ENCODE measurements around the gene CAPN5. TPM values are rescaled to one million over a fixed set of nuclear protein-coding genes. Genes with fewer than 3 reads are reported as not detected.
A peak's percentile ranks its signal among the peaks of the same experiment; 100 is the strongest.
"Not testable (repeated sequence)": the region's sequence is repeated elsewhere in the genome, so short reads cannot be mapped to it uniquely, and the experiment has no call there.

Gene CAPN5
- 7.6 TPM for polyA plus RNA-seq (2013, experiment 1 of 2)
- 8.0 TPM for polyA plus RNA-seq (2013, experiment 2 of 2)

DNA sequence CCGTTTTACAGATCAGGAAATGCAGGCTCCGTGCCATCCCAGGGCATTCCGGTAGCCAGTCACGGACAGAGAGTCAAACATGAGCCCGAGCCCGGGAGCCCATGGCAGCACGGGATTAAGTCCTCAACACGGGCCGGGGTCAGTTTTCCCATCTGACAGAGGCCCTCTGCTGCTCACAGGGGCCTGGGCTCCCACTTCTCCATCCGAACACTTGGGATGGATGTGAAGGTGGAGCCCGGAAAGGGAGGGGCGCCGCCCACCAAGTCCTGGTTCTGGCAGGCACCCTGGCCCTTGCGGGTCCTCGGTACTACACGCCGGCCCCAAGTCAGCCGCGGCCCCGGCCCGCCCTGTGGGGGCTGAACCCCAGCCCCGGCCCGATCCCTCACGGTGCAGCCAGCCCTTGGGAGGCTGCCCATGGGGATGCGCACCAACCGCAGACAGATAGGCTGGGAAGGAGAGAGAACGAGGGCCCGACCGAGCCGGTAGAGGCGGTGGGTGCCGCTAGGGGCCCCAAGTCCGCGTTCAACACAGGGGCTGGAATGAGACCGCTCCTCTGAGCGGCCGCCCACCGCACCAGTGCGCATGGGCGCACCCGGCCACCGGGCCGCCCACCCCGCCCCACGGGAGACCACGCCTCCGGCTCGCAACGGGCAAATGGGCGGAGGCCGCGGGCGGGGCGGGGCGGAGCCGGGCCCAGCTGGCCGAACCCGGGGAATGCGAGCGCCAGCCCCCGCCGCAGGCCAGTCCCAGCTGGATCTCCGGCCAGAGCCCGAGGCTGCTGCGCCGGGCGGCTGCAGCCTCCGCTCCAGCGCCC is at the start of gene CAPN5:
Gene CAPN5, plus strand, starts transcription at position 743 of the 814 bp plus-strand sequence. CDS start 17,916 bp downstream, outside the sequence.
- Histone ChIP-seq H4K91ac (ENCODE audit: low read depth, low read length, poor library complexity) (no peak within 1 kb of the TSS), H2BK120ac (ENCODE audit: low read depth, low read length) (peak within 1 kb of the TSS; percentile 24), H3K4ac (ENCODE audit: low read length) (no peak within 1 kb of the TSS), H2BK5ac (ENCODE audit: low read length) (peak within 1 kb of the TSS; percentile 76), H2AFZ (ENCODE audit: low read length) (peak within 1 kb of the TSS; percentile 99), H3K36me3 (replicated peaks in 1 of 2; ENCODE audit: control insufficient read depth in 2 of 2, insufficient read depth in 2 of 2, low read length in 2 of 2) (peaks cover 0 to 3% of the 10 kb centered on the region in 2 donors), H3K9ac (ENCODE audit: low read depth, low read length, poor library complexity) (peak within 1 kb of the TSS; percentile 94), H3K14ac (ENCODE audit: low read length) (peak within 1 kb of the TSS; percentile 87), H3K23ac (ENCODE audit: low read depth, low read length, poor library complexity) (peak within 1 kb of the TSS; percentile 82), H3K4me3 (ENCODE audit: low read length in 2 of 2) (peak within 1 kb of the TSS; percentile 83 to 86), H3K79me1 (ENCODE audit: low read depth, low read length) (no peaks in the 10 kb centered on the region), H3K4me1 (ENCODE audit: control insufficient read depth in 2 of 2, insufficient read depth in 1 of 2, low read depth in 1 of 2, low read length in 2 of 2) (peaks cover 7 to 18% of the 10 kb centered on the region in 2 donors), H3K27me3 (ENCODE audit: control insufficient read depth in 3 of 3, insufficient read depth in 3 of 3, low read depth in 1 of 3, low read length in 3 of 3) (peaks cover 0 to 3% (median 0%) of the 10 kb centered on the region in 3 experiments), H3K4me2 (ENCODE audit: insufficient read depth, low read length, poor library complexity, severe bottlenecking) (peak within 1 kb of the TSS; percentile 88), H3K18ac (ENCODE audit: low read length) (peak within 1 kb of the TSS; percentile 95), H4K8ac (ENCODE audit: low read depth, low read length) (no peak within 1 kb of the TSS), H2AK5ac (ENCODE audit: low read depth, low read length) (no peak within 1 kb of the TSS), H3K27ac (replicated peaks; ENCODE audit: low read length) (peak within 1 kb of the TSS; percentile 75), H2BK15ac (ENCODE audit: low read length) (peak within 1 kb of the TSS; percentile 56), H2BK12ac (ENCODE audit: low read length) (no peak within 1 kb of the TSS), H3K9me3 (replicated peaks in 1 of 2; ENCODE audit: control insufficient read depth in 2 of 2, insufficient read depth in 1 of 2, low read depth in 1 of 2, low read length in 2 of 2) (peaks cover 0 to 7% of the 10 kb centered on the region in 2 donors)
- no CpG with 5 or more reads among the region's 69 CpGs for WGBS, 2 donors (ENCODE audit: extremely low coverage in 2 of 2, insufficient read length in 2 of 2, insufficient replicate concordance in 1 of 2)
- peak; percentile 95 for DNase-seq (ENCODE audit: low spot score)

DNA sequence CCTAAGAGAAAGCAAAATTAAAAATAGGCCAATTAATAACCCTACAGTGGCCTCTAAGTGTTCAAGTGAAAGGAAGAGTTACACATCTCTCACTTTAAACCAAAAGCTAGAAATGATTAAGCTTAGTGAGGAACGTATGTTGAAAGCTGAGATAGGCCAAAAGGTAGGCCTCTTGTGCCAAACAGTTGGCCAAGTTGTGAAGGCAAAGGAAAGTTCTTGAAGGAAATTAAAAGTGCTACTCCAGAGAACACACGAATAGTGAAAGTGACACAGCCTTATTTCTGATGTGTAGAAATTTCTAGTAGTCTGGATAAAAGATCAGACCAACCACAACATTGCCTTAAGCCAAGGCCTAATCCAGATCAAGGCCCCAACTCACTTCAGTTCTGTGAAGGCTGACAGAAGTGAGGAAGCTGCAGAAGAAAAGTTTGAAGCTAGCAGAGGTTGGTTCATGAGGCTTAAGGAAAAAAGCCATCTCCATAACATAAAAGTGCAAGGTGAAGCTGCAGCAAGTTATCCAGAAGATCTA is 48.3 kb upstream of the CAPN5 start:
- not testable (repeated sequence) for H3K36me3 ChIP-seq (replicated peaks in 1 of 2; ENCODE audit: control insufficient read depth in 2 of 2, insufficient read depth in 2 of 2, low read length in 2 of 2); H3K79me1 ChIP-seq (ENCODE audit: low read depth, low read length); H2BK12ac ChIP-seq (ENCODE audit: low read length); H3K18ac ChIP-seq (ENCODE audit: low read length); H3K9ac ChIP-seq (ENCODE audit: low read depth, low read length, poor library complexity); H2BK120ac ChIP-seq (ENCODE audit: low read depth, low read length); H2BK5ac ChIP-seq (ENCODE audit: low read length); H2AK5ac ChIP-seq (ENCODE audit: low read depth, low read length); H4K91ac ChIP-seq (ENCODE audit: low read depth, low read length, poor library complexity); H3K4me3 ChIP-seq (ENCODE audit: low read length in 2 of 2); DNase-seq (ENCODE audit: low spot score); H3K27ac ChIP-seq (replicated peaks; ENCODE audit: low read length); H3K4me1 ChIP-seq (ENCODE audit: control insufficient read depth in 2 of 2, insufficient read depth in 1 of 2, low read depth in 1 of 2, low read length in 2 of 2); H2AFZ ChIP-seq (ENCODE audit: low read length); H2BK15ac ChIP-seq (ENCODE audit: low read length); H3K9me3 ChIP-seq (replicated peaks in 1 of 2; ENCODE audit: control insufficient read depth in 2 of 2, insufficient read depth in 1 of 2, low read depth in 1 of 2, low read length in 2 of 2); H4K8ac ChIP-seq (ENCODE audit: low read depth, low read length); H3K14ac ChIP-seq (ENCODE audit: low read length); H3K27me3 ChIP-seq (ENCODE audit: control insufficient read depth in 3 of 3, insufficient read depth in 3 of 3, low read depth in 1 of 3, low read length in 3 of 3); H3K4me2 ChIP-seq (ENCODE audit: insufficient read depth, low read length, poor library complexity, severe bottlenecking); H3K4ac ChIP-seq (ENCODE audit: low read length); H3K23ac ChIP-seq (ENCODE audit: low read depth, low read length, poor library complexity)
- WGBS, 2 donors (ENCODE audit: extremely low coverage in 2 of 2, insufficient read length in 2 of 2, insufficient replicate concordance in 1 of 2): no CpG with 5 or more reads among the region's 2 CpGs

DNA sequence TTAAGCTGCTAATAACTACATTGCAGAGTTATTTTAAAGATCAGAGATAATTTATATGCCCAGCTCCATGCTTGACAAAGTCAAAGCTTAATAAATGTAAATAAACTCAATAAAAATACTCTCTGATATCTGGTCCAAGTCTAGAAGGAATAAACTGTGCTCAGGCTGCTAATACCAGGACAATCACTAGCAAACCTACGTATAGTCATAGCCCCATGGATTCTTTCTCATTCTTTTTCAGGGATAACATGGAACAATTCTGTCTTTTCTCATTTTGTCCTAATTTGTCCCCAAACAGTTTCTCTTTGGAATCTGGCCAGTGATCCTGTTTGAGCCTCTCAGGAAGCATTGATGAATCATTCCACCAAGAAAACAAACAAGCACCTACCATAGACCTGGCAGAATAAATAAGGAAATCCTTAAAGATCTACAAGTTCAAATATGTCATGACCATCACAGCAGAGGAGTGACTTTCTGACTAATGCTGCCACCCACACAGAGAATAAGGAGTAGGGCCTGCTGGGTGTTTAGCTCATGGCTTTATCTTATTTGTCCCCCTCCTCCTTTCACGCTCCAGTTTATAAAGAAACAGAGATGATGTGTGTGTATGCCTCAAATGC is 46.7 kb upstream of the CAPN5 start:
- no peak overlapping the region for H3K4ac ChIP-seq (ENCODE audit: low read length)
- no peak overlapping the region for H2BK5ac ChIP-seq (ENCODE audit: low read length)
- H3K4me2 ChIP-seq (ENCODE audit: insufficient read depth, low read length, poor library complexity, severe bottlenecking): no peak overlapping the region
- no CpG with 5 or more reads among the region's 2 CpGs for WGBS, 2 donors (ENCODE audit: extremely low coverage in 2 of 2, insufficient read length in 2 of 2, insufficient replicate concordance in 1 of 2)
- H2BK12ac ChIP-seq (ENCODE audit: low read length): no peak overlapping the region
- no peak overlapping the region for H3K18ac ChIP-seq (ENCODE audit: low read length)
- no peak overlapping the region for H3K9ac ChIP-seq (ENCODE audit: low read depth, low read length, poor library complexity)
- no peak overlapping the region for H4K8ac ChIP-seq (ENCODE audit: low read depth, low read length)
- no peak overlapping the region for H3K27ac ChIP-seq (replicated peaks; ENCODE audit: low read length)
- no peak overlapping the region for H3K14ac ChIP-seq (ENCODE audit: low read length)
- DNase-seq (ENCODE audit: low spot score): no peak
- H3K36me3 ChIP-seq (replicated peaks in 1 of 2; ENCODE audit: control insufficient read depth in 2 of 2, insufficient read depth in 2 of 2, low read length in 2 of 2): peaks cover 0 to 8% of the 10 kb centered on the region in 2 donors
- H2BK120ac ChIP-seq (ENCODE audit: low read depth, low read length): no peak overlapping the region
- no peaks in the 10 kb centered on the region for H3K9me3 ChIP-seq (replicated peaks in 1 of 2; ENCODE audit: control insufficient read depth in 2 of 2, insufficient read depth in 1 of 2, low read depth in 1 of 2, low read length in 2 of 2)
- H2BK15ac ChIP-seq (ENCODE audit: low read length): no peak overlapping the region
- H4K91ac ChIP-seq (ENCODE audit: low read depth, low read length, poor library complexity): no peak overlapping the region
- peaks cover 0 to 7% of the 10 kb centered on the region in 2 donors for H3K4me1 ChIP-seq (ENCODE audit: control insufficient read depth in 2 of 2, insufficient read depth in 1 of 2, low read depth in 1 of 2, low read length in 2 of 2)
- no peak overlapping the region for H2AK5ac ChIP-seq (ENCODE audit: low read depth, low read length)
- H3K23ac ChIP-seq (ENCODE audit: low read depth, low read length, poor library complexity): no peak overlapping the region
- H3K79me1 ChIP-seq (ENCODE audit: low read depth, low read length): no peaks in the 10 kb centered on the region
- H3K4me3 ChIP-seq (ENCODE audit: low read length in 2 of 2): no peak overlapping the region
- no peak overlapping the region for H2AFZ ChIP-seq (ENCODE audit: low read length)
- no peaks in the 10 kb centered on the region for H3K27me3 ChIP-seq (ENCODE audit: control insufficient read depth in 3 of 3, insufficient read depth in 3 of 3, low read depth in 1 of 3, low read length in 3 of 3)

DNA sequence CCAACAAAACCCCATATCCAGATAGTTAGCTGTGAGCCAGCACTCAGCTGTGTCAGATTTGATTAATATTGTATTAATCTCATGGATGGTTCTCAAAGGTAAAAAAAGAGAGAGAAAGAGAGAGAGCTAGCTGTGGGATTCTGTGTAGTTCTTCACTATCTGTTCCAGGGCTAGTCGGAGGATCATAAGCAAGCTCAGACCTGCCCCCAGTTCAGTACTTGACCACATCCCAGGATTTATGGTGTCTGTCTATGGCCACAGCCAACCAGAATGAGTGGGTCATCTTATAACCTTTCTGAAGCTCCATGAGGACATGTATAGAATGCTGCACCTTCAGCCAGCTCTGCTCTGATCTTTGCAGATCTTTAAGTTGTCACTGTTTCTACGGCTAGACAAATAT is 46.0 kb upstream of the CAPN5 start:
- Histone ChIP-seq H2BK12ac (ENCODE audit: low read length) (no peak overlapping the region), H2BK15ac (ENCODE audit: low read length) (no peak overlapping the region), H3K9me3 (replicated peaks in 1 of 2; ENCODE audit: control insufficient read depth in 2 of 2, insufficient read depth in 1 of 2, low read depth in 1 of 2, low read length in 2 of 2) (no peaks in the 10 kb centered on the region), H3K4me2 (ENCODE audit: insufficient read depth, low read length, poor library complexity, severe bottlenecking) (no peak overlapping the region), H2BK5ac (ENCODE audit: low read length) (no peak overlapping the region), H3K9ac (ENCODE audit: low read depth, low read length, poor library complexity) (no peak overlapping the region), H2AFZ (ENCODE audit: low read length) (no peak overlapping the region), H3K4ac (ENCODE audit: low read length) (no peak overlapping the region), H2BK120ac (ENCODE audit: low read depth, low read length) (no peak overlapping the region), H4K91ac (ENCODE audit: low read depth, low read length, poor library complexity) (no peak overlapping the region), H3K18ac (ENCODE audit: low read length) (no peak overlapping the region), H3K4me1 (ENCODE audit: control insufficient read depth in 2 of 2, insufficient read depth in 1 of 2, low read depth in 1 of 2, low read length in 2 of 2) (peaks cover 0 to 7% of the 10 kb centered on the region in 2 donors), H3K79me1 (ENCODE audit: low read depth, low read length) (no peaks in the 10 kb centered on the region), H3K36me3 (replicated peaks in 1 of 2; ENCODE audit: control insufficient read depth in 2 of 2, insufficient read depth in 2 of 2, low read length in 2 of 2) (peaks cover 0 to 8% of the 10 kb centered on the region in 2 donors), H2AK5ac (ENCODE audit: low read depth, low read length) (no peak overlapping the region), H3K4me3 (ENCODE audit: low read length in 2 of 2) (no peak overlapping the region), H3K14ac (ENCODE audit: low read length) (no peak overlapping the region), H3K23ac (ENCODE audit: low read depth, low read length, poor library complexity) (no peak overlapping the region), H4K8ac (ENCODE audit: low read depth, low read length) (no peak overlapping the region), H3K27me3 (ENCODE audit: control insufficient read depth in 3 of 3, insufficient read depth in 3 of 3, low read depth in 1 of 3, low read length in 3 of 3) (no peaks in the 10 kb centered on the region), H3K27ac (replicated peaks; ENCODE audit: low read length) (no peak overlapping the region)
- no peak for DNase-seq (ENCODE audit: low spot score)
- no CpG with 5 or more reads among the region's 2 CpGs for WGBS, 2 donors (ENCODE audit: extremely low coverage in 2 of 2, insufficient read length in 2 of 2, insufficient replicate concordance in 1 of 2)

Data from neuronal stem cell (in vitro differentiated cells).